AG09309 (cell line): ENCODE measurements around the gene SEPHS1.

Source experiments
- DNase-seq: peaks from one replicate; pipeline ENCODE4 v3.0.0-alpha.2; 2010; ENCODE audit warnings: low read depth
- H3K4me3 ChIP-seq: 2 replicates; pipeline ENCODE4 v1.5.1; 2011; ENCODE audit warnings: mild to moderate bottlenecking, low read depth, low read length, moderate library complexity; ENCODE audit not compliant: control insufficient read depth
- TF ChIP-seq, protein P1 (sequence below): IDR thresholded peaks from 2 replicates; pipeline ENCODE4 v1.5.1; 2011; ENCODE audit warnings: mild to moderate bottlenecking, low read depth, low read length, inconsistent platforms; ENCODE audit not compliant: insufficient read depth, control insufficient read depth; ENCODE audit errors: missing control alignments

The SEPHS1 gene

DNA sequence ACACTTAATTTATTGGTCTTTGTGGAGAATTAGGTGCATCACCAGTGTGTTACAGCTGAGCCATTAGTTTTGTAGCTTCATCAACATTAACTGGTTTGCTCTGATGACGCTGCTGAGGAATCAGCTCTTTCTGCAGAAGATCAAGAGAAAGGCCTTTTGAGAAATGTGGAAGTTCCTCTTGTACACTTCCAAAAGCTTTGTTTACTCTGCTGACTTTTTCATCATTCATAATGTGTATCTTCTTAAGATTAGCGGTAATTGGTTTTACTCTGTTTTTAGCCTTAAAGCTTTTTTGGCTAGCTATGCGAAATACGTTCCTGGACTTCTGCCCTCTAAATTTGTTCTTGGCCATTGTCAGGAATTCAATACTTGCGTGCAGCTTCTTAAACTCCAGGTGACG, 40.0 kb downstream of the SEPHS1 start:
- DNase-seq, result no peak
- no peak overlapping the region for H3K4me3 ChIP-seq
- TF ChIP-seq, protein P1, sequence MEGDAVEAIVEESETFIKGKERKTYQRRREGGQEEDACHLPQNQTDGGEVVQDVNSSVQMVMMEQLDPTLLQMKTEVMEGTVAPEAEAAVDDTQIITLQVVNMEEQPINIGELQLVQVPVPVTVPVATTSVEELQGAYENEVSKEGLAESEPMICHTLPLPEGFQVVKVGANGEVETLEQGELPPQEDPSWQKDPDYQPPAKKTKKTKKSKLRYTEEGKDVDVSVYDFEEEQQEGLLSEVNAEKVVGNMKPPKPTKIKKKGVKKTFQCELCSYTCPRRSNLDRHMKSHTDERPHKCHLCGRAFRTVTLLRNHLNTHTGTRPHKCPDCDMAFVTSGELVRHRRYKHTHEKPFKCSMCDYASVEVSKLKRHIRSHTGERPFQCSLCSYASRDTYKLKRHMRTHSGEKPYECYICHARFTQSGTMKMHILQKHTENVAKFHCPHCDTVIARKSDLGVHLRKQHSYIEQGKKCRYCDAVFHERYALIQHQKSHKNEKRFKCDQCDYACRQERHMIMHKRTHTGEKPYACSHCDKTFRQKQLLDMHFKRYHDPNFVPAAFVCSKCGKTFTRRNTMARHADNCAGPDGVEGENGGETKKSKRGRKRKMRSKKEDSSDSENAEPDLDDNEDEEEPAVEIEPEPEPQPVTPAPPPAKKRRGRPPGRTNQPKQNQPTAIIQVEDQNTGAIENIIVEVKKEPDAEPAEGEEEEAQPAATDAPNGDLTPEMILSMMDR, result no peak

DNA sequence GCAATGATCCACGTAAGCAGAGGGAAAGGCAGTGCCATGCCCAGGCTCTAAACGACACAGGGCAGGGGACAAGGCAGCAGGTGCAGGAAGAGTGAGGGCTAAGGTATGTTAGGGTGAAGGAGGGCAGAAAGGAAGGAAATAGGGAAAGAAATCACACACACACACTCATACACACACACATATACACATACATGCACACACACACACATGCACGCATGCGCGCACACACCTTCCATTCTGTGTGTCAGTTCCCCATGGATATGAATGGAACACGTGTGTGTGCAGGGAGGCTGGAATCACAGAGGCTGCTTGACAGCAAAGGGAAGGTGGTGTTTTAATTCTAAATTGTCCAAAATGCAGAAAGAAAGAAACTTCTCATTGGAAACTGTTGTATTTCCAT, 42.0 kb downstream of the SEPHS1 start:
- DNase-seq, result no peak
- TF ChIP-seq, protein P1, result no peak
- no peak overlapping the region for H3K4me3 ChIP-seq

GRCh38 chr10:13302821-13303555, 45.1 kb downstream of the SEPHS1 start:
- DNase-seq, result no peak
- H3K4me3 ChIP-seq, result no peak overlapping the region
- TF ChIP-seq, protein P1, result no peak

- DNase-seq, result peak; percentile 43
- TF ChIP-seq, protein P1, result no peak
- H3K4me3 ChIP-seq, result peak within 1 kb of the TSS; percentile 67
Observed at GRCh38 chr10:13299437-13300287, 48.4 kb downstream of the SEPHS1 start, which contains the start of gene PHYH. Gene PHYH, minus strand, starts transcription at chr10:13300064. Its CDS starts 22 bp downstream, at chr10:13300042.

GRCh38 chr10:13298748-13299436, 49.2 kb downstream of the SEPHS1 start:
- TF ChIP-seq, protein P1, result no peak
- peak overlapping the region; percentile 67 for H3K4me3 ChIP-seq
- DNase-seq, result no peak

GRCh38 chr10:13296476-13296875, 51.6 kb downstream of the SEPHS1 start:
- no peak overlapping the region for H3K4me3 ChIP-seq
- DNase-seq, result no peak
- TF ChIP-seq, protein P1, result no peak
